SK-N-SH (cell line): ENCODE data around the gene NPY4R. TPM values are rescaled to one million over a fixed set of nuclear protein-coding genes. Genes with fewer than 3 reads are reported as not detected.
A peak's percentile ranks its signal among the peaks of the same experiment; 100 is the strongest.
"Not testable (repeated sequence)": the region's sequence is repeated elsewhere in the genome, so short reads cannot be mapped to it uniquely, and the experiment has no call there.

Experiments
- CTCF ChIA-PET: fragments of 300-600, 350-600 bp; formaldehyde crosslinking; extraction: SDS; loops from one replicate; lab custom pipeline; 2021; lab: Yijun Ruan, JAX
- POLR2A ChIA-PET: fragments of 350-600 bp; sonication (Branson Sonifier 250); formaldehyde crosslinking; extraction: SDS; loops from one replicate; lab custom pipeline; 2020; ENCODE audit warnings: antibody characterized with exemption, inconsistent platforms; lab: Yijun Ruan, JAX
- DNase-seq: peaks from one replicate; pipeline ENCODE4 v3.0.0; 2012
- H2AFZ ChIP-seq: fragments of 200-600 bp; sonication (generic); 2 replicates; pipeline ENCODE4 v1.8.1; 2016; ENCODE audit warnings: antibody characterized with exemption, mild to moderate bottlenecking, low read depth
- H3F3A ChIP-seq: fragments of 200-600 bp; sonication (generic); replicated peaks from 2 replicates; pipeline ENCODE3; 2016; ENCODE audit warnings: antibody characterized with exemption, mild to moderate bottlenecking; ENCODE audit not compliant: insufficient read depth
- H3K27ac ChIP-seq, 2 experiments: fragments of 200-500 bp in 1 of 2; fragments of 200-600 bp in 1 of 2; sonication (Bioruptor generic) in 1 of 2; sonication (generic), shearing (Covaris generic) in 1 of 2; 2 replicates each; pipeline versions ENCODE4 v1.5.1 to v1.6.1; 2014 to 2016; ENCODE audit warnings: low read depth in 2 of 2, inconsistent platforms in 1 of 2, low read length in 1 of 2, mild to moderate bottlenecking in 1 of 2, mixed read lengths in 1 of 2
- H3K27me3 ChIP-seq: fragments of 200-600 bp; sonication (generic), shearing (Covaris generic); 2 replicates; pipeline ENCODE4 v1.6.1; 2016; ENCODE audit warnings: mixed run types; ENCODE audit not compliant: insufficient read depth
- H3K36me3 ChIP-seq, 2 experiments: fragments of 200-500 bp in 1 of 2; fragments of 200-600 bp in 1 of 2; sonication (Bioruptor generic) in 1 of 2; sonication (generic) in 1 of 2; replicated peaks in 1 of 2; 2 replicates each; pipeline versions ENCODE3 to v1.5.1; 2014 to 2016; ENCODE audit warnings: low read length in 1 of 2, mild to moderate bottlenecking in 1 of 2; ENCODE audit not compliant: insufficient read depth in 2 of 2, control insufficient read depth in 1 of 2
- H3K4me1 ChIP-seq, 2 experiments: fragments of 200-500 bp in 1 of 2; fragments of 200-600 bp in 1 of 2; sonication (Bioruptor generic) in 1 of 2; sonication (generic), shearing (Covaris generic) in 1 of 2; 2 replicates each; pipeline versions ENCODE4 v1.5.1 to v1.6.1; 2014 to 2016; ENCODE audit warnings: low read depth in 1 of 2, low read length in 1 of 2, mixed run types in 1 of 2; ENCODE audit not compliant: insufficient read depth in 2 of 2, control insufficient read depth in 1 of 2
- H3K4me2 ChIP-seq: fragments of 200-600 bp; sonication (generic), shearing (Covaris generic); 2 replicates; pipeline ENCODE4 v1.6.1; 2017; ENCODE audit warnings: mixed run types
- H3K4me3 ChIP-seq, 2 experiments: fragments of 200-500 bp in 1 of 2; fragments of 200-600 bp in 1 of 2; sonication (Bioruptor generic) in 1 of 2; sonication (generic), shearing (Covaris generic) in 1 of 2; 2 replicates each; pipeline versions ENCODE4 v1.5.1 to v1.8.1; 2014 to 2016; ENCODE audit warnings: low read depth in 2 of 2, inconsistent platforms in 1 of 2, low read length in 1 of 2, mild to moderate bottlenecking in 1 of 2, mixed read lengths in 1 of 2, moderate library complexity in 1 of 2
- H3K79me2 ChIP-seq: fragments of 200-600 bp; sonication (generic); 2 replicates; pipeline ENCODE4 v1.8.1; 2017; ENCODE audit warnings: mild to moderate bottlenecking; ENCODE audit not compliant: insufficient read depth
- H3K9ac ChIP-seq: fragments of 200-600 bp; sonication (generic); 2 replicates; pipeline ENCODE4 v1.6.1; 2017; ENCODE audit warnings: mixed run types
- H3K9me2 ChIP-seq: fragments of 200-600 bp; sonication (generic); 2 replicates; pipeline ENCODE4 v1.6.1; 2017; ENCODE audit warnings: mixed run types
- H3K9me3 ChIP-seq: fragments of 200-600 bp; sonication (generic); 2 replicates; pipeline ENCODE4 v1.6.1; 2017; ENCODE audit warnings: mixed run types, mild to moderate bottlenecking, moderate library complexity
- H4K20me1 ChIP-seq: fragments of 200-600 bp; sonication (generic); 2 replicates; pipeline ENCODE4 v1.6.1; 2017; ENCODE audit warnings: mild to moderate bottlenecking, mixed run types; ENCODE audit not compliant: insufficient read depth
- WGBS: methylation state at CpG from one replicate; pipeline ENCODE4 v1.1.6; 2017; ENCODE audit warnings: low lambda C conversion rate; 5-methylcytosine and 5-hydroxymethylcytosine counted together
- polyA plus RNA-seq, 3 experiments: library from polyadenylated mRNA; depleted of rRNA; stranded (reverse); fragments of >200 nt; gene quantifications; 2 replicates each; pipeline ENCODE4 v1.2.3, GENCODE V29; 2012

Gene NPY4R
- polyA plus RNA-seq, 1 of the 3 experiments (the other 2 are of a cell fraction), result 0.03 TPM

DNA sequence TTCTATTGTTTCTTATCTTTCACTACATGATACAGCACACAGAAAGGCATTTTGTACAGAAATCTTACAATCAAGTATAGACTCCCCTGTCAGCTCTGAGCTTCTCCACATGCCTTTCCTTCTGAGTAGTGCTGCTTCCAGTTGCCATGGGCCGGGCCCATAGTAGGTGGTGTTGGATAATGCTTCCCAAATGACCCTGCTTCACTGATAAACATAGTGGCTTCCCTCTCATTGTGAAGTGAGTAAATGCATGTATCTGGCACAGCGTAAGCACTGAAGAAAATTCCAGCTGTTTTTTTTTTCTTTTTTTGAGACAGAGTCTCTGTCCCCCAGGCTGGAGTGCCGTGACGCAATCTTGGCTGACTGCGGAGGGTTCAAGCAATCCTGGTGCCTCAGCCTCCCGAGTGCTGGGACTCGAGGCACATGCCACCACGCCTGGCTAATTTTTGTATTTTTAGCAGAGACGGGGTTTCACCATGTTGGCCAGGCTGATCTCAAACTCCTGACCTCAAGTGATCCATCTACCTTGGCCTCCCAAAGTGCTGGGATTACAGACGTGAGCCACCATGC is 23.0 kb downstream of the NPY4R start:
- H3K9ac ChIP-seq, H3K9me2 ChIP-seq, CTCF ChIA-PET, H3K4me1 ChIP-seq, H3K9me3 ChIP-seq, H3K27ac ChIP-seq, H3K36me3 ChIP-seq, H2AFZ ChIP-seq, H3K79me2 ChIP-seq, H3K4me2 ChIP-seq, H3K27me3 ChIP-seq, H3F3A ChIP-seq, H3K4me3 ChIP-seq, H4K20me1 ChIP-seq, POLR2A ChIA-PET: not testable (repeated sequence)
- peak; percentile 3 for DNase-seq
- 67% methylated on average over 10 of the region's 10 CpGs for WGBS

DNA sequence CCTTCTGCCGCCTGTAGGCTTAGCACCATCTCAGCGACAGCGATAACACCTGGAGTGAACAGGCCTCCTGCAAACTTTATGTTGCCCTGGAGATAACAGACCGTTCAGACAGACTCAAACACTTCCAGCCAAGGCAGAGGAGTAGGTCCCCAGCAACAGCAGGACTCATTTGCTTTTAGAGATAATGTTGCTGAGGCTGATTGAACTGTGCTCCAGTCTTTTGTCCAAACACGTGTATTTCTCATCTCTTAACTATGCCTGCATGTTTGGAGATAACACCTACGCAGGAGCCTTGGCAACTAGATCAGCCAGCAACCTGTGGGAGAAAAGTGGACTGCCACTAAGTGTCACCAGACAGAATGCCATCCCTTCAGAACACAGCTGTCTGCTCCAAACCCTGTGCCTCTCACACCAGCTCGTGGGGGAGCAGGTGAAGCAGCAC is 23.9 kb downstream of the NPY4R start:
- H3F3A ChIP-seq, H3K79me2 ChIP-seq, H3K4me3 ChIP-seq, H2AFZ ChIP-seq, POLR2A ChIA-PET, H3K36me3 ChIP-seq, CTCF ChIA-PET, H4K20me1 ChIP-seq, H3K9me3 ChIP-seq, H3K4me2 ChIP-seq, H3K4me1 ChIP-seq, H3K27me3 ChIP-seq, H3K27ac ChIP-seq, H3K9me2 ChIP-seq, H3K9ac ChIP-seq: not testable (repeated sequence)
- DNase-seq, result peak; percentile 3
- 66% methylated on average over 2 of the region's 7 CpGs for WGBS

DNA sequence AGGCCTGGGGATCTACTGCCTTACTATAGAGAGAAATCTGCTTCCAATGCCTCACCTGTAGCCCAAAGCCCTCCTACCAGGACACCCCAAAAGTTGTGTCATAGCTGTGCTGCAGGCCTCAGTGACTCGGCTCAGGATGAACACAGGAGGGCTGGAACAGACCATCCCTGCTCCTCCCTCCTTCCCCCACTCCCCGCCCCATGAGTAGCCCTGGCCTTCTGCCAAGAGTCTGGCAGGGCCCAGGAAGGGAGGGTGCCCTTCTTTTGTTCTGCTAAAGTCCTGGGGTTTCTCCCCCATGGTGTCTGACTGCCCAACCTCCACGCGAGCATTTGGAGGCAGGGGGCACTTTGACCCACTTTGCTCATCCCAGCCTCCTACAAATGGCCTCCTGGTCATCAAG is 24.8 kb downstream of the NPY4R start:
- H3K36me3 ChIP-seq, H3K4me1 ChIP-seq, H3K4me3 ChIP-seq, H3K4me2 ChIP-seq, H3K27ac ChIP-seq, H3K27me3 ChIP-seq, H2AFZ ChIP-seq, DNase-seq, POLR2A ChIA-PET, H3K9ac ChIP-seq, H3K79me2 ChIP-seq, H3K9me3 ChIP-seq, CTCF ChIA-PET, H3F3A ChIP-seq, H4K20me1 ChIP-seq, H3K9me2 ChIP-seq: not testable (repeated sequence)
- WGBS, result no CpG with 5 or more reads among the region's 4 CpGs

DNA sequence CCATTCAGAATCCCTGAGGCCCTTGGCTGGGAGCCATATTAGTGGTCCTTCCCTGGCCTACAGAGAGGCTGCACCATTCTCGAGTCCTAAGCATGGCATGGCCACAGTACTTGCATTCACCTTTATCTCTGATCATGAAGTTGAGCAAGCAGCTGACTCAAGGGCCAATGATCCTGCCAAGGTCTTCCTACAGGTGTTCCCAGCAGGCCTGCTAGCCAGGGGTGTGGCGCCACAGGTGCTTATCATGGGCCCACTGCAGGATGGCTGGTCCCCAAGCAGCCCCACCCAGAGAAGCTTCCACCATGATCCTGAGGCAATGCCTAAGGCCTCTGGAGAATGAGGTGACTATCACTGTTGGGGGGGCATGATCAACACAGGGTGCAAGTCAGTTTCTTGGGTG is 42.2 kb downstream of the NPY4R start:
- H3K4me3 ChIP-seq, H3K4me2 ChIP-seq, H3K36me3 ChIP-seq, DNase-seq, H3K4me1 ChIP-seq, H3K79me2 ChIP-seq, H3K9me2 ChIP-seq, H4K20me1 ChIP-seq, H3F3A ChIP-seq, POLR2A ChIA-PET, CTCF ChIA-PET, H2AFZ ChIP-seq, H3K9me3 ChIP-seq, H3K9ac ChIP-seq, H3K27ac ChIP-seq, H3K27me3 ChIP-seq: not testable (repeated sequence)
- WGBS, result no CpG with 5 or more reads among the region's 2 CpGs

DNA sequence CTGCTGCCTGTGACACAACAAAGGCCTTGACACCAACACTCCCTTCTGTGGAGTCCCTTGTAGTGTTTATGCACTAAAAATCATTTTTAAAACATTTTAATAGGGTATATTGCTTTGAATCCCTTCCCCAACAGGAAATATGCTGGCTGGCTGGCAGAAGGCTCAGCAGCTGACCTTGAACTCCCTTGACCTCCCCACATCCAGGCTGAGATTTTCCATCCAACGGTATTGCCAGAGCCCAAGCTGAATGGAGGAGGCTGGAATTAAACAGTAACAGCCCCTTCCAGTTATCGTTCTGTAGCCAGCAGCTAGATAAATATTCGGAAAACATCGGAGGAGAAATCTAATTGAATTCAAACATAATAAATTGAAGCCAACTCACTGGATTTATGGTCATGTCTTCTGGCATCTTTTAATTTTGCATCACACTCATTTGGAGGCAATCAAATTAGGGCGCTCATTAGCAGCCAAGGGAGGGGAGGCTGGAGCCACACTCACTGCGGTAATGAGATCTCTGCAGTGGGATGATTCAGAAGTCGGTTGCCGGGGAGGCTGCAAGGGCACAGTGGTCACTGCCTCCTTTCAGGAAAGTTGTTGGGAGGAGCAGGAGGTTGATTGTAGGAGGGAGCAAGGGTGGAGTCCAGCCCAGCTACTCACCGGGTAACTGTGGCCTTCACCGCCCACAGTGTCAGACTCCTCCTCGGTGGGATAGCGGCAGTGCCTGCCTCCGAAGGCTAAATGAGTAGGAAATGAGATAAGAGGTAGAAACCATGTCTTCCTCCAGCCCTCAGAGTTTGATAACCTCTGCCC is 46.0 kb downstream of the NPY4R start:
- H3K36me3 ChIP-seq, H3K4me2 ChIP-seq, POLR2A ChIA-PET, H3K9me2 ChIP-seq, H3K79me2 ChIP-seq, H2AFZ ChIP-seq, H3K27me3 ChIP-seq, H3K9ac ChIP-seq, CTCF ChIA-PET, H3F3A ChIP-seq, H4K20me1 ChIP-seq, H3K4me3 ChIP-seq, H3K9me3 ChIP-seq, DNase-seq, H3K27ac ChIP-seq, H3K4me1 ChIP-seq: not testable (repeated sequence)
- 24% methylated on average over 4 of the region's 13 CpGs for WGBS

DNA sequence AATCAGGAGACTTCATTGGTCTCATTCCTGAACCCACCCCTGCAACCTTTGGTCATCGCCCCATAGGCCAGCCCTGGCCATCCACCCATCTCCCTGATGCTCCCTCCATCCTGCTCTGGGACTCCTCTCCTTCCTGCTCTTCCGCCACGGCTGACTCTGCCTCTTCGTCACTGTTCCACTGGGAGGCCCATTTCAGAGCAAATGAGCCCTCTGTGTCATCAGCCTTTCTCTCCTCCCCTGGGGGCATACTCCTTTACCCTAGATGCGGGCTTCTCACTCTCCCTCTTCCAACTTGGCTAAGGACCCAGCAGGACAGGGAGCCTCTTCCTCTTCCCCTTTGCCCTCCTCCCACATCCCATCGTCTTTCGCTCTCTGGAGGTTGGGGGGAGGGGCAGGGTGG is 47.5 kb downstream of the NPY4R start:
- H3K36me3 ChIP-seq, H3K79me2 ChIP-seq, CTCF ChIA-PET, H2AFZ ChIP-seq, H3K4me2 ChIP-seq, H3K27ac ChIP-seq, H3F3A ChIP-seq, H4K20me1 ChIP-seq, POLR2A ChIA-PET, H3K27me3 ChIP-seq, H3K9me3 ChIP-seq, H3K9ac ChIP-seq, H3K9me2 ChIP-seq, DNase-seq, H3K4me3 ChIP-seq, H3K4me1 ChIP-seq: not testable (repeated sequence)
- WGBS, result 90% methylated on average over 5 of the region's 7 CpGs
